Pancreas (tissue), 10 donors: ENCODE results near the gene ABTB2. TPM values are rescaled to one million over a fixed set of nuclear protein-coding genes. Genes with fewer than 3 reads are reported as not detected.

Experiments
- ATAC-seq, 4 donors: fragments of 200-7000 bp; cut with Tn5 transposase; one replicate each; pipeline versions ENCODE4 v1.8.0 to v1.9.1; 2020; ENCODE audit warnings: mild to moderate bottlenecking in 4 of 4, moderate library complexity in 4 of 4
- DNase-seq, 6 donors: peaks; one replicate each; pipeline ENCODE4 v3.0.0-alpha.2; 2020
- FAIRE-seq: peaks from 2 replicates; lab custom pipeline; 2012; peaks lifted over from hg19 to GRCh38; lab: Jason Lieb, UNC
- H3K27ac ChIP-seq, 4 donors: fragments of 200-600 bp; sonication (generic); 1 replicate in 3 of 4; 2 replicates in 1 of 4; pipeline versions ENCODE4 v1.5.0 to v1.8.0; 2020
- H3K27me3 ChIP-seq, 4 donors: fragments of 200-600 bp; one replicate each; pipeline ENCODE4 v1.8.0; 2021
- H3K36me3 ChIP-seq, 3 donors: fragments of 200-600 bp; sonication (generic) in 1 of 3; one replicate each; pipeline versions ENCODE4 v1.5.0 to v1.8.0; 2020 to 2021
- H3K4me1 ChIP-seq, 3 donors: fragments of 200-600 bp; one replicate each; pipeline ENCODE4 v1.8.0; 2021
- H3K4me3 ChIP-seq, 4 donors: fragments of 200-600 bp; sonication (generic) in 2 of 4; one replicate each; pipeline versions ENCODE4 v1.5.0 to v1.8.0; 2020 to 2021
- H3K9me3 ChIP-seq, 4 donors: fragments of 200-600 bp; one replicate each; pipeline ENCODE4 v1.8.0; 2021
- CTCF ChIP-seq, 4 donors: fragments of 200-600 bp; sonication (generic) in 3 of 4; IDR thresholded peaks; one replicate each; pipeline versions ENCODE4 v1.5.0 to v1.8.0; 2021; ENCODE audit warnings: antibody characterized with exemption in 4 of 4
- WGBS, 2 donors: extraction: QIAGEN DNeasy Blood & Tissue Kit; methylation state at CpG; one replicate each; pipeline ENCODE4 v1.1.7; 2013; 5-methylcytosine and 5-hydroxymethylcytosine counted together
- intact Hi-C, 3 donors: fragments of 100-400 bp; cut with DNase I; formaldehyde crosslinking; loops; one replicate each; pipeline versions ENCODE4 v1.11.1 to v1.14.2; 2022
- polyA plus RNA-seq, 2 donors: library from polyadenylated mRNA; stranded (reverse); fragments of 200-250 nt; gene quantifications; one replicate each; pipeline ENCODE4 v1.2.3, GENCODE V29; 2013
- total RNA-seq, 6 donors: library from RNA; stranded (reverse); fragmentation: NEBNext Ultra II Directional in 4 of 6; extraction: Animal tissue kit (Norgen Biotek cat#: 25700) in 4 of 6; gene quantifications; one replicate each; pipeline versions ENCODE4 v1.2.1 to v1.2.4, GENCODE V29; 2021 to 2023
- donor health status: healthy with polysubstance abuse.
- donor health status: DM: no; HTN: no; CAD: no; lungs with moderate emphysema.
- donor health status: DM: no; HTN: no; CAD: no.
- donor health status: control.
- donor health status: control.
- donor health status: Bipolar disorder and iron deficiency.
- donor health status: DM: yes; HTN: yes; CAD: no.
- donor health status: DM: no; HTN: no; CAD: no.
- donor health status: DM: no; HTN: no; CAD: no.
- donor health status: DM: yes; HTN: yes; CAD: no.

The ABTB2 gene
- total and polyA plus RNA-seq, 8 donors = 0.63 to 4.4 (median 1.9) TPM

- H3K36me3 ChIP-seq = no peaks in the 10 kb centered on the region
- no peaks in the 10 kb centered on the region for H3K4me1 ChIP-seq
- TF ChIP-seq CTCF (IDR thresholded peaks at IDR 0.05) = no peak
- DNase-seq = peak in 1 of 6 donors; percentile 30
- H3K9me3 ChIP-seq = no peaks in the 10 kb centered on the region
- FAIRE-seq = no peak
- no peak for ATAC-seq
- 90 to 93% methylated on average over 18 of the region's 18 CpGs for WGBS, 2 donors
- intact Hi-C loops = loop anchor here in 1 of 3 donors (10.0 kb wide), 1 partner anchor 156 kb away; no protein-coding TSS in a partner anchor
- no peak overlapping the region for H3K4me3 ChIP-seq
- H3K27me3 ChIP-seq = no peaks in the 10 kb centered on the region
- H3K27ac ChIP-seq = no peak overlapping the region
Observed at GRCh38 chr11:34160791-34161190, 197.0 kb downstream of the ABTB2 start.

- Histone ChIP-seq H3K27me3 (no peaks in the 10 kb centered on the region), H3K4me1 (no peaks in the 10 kb centered on the region), H3K36me3 (no peaks in the 10 kb centered on the region), H3K9me3 (no peaks in the 10 kb centered on the region), H3K27ac (no peak overlapping the region), H3K4me3 (no peak overlapping the region)
- FAIRE-seq = no peak
- no peak for TF ChIP-seq CTCF (IDR thresholded peaks at IDR 0.05)
- WGBS, 2 donors = 89 to 91% methylated on average over 20 to 22 of the region's 22 CpGs
- DNase-seq = no peak
- ATAC-seq = no peak
- intact Hi-C loops = loop anchor here in 1 of 3 donors (10.0 kb wide), 1 partner anchor 155 kb away; no protein-coding TSS in a partner anchor
Observed at GRCh38 chr11:34160049-34160721, 197.6 kb downstream of the ABTB2 start.

DNA sequence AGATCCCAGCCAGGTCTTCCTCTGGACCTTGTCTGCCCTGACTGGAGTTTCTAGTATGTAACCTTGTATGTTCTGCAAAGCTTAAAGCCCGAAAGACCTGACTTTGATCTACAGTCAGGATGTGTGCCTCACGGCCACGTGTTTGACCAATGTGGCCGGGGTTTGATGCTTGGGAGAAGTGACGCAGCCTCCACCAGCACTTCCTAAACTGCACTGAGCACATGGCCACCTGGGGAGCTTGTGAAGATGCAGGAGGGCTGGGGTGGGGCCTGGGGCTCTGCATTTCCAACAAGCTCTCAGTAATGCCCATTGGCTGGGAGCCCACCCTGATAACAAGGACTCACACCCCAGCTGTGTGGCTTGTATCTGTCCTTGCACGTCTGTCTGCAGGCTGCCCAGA lies 199.1 kb downstream of the ABTB2 start:
- no peaks in the 10 kb centered on the region for H3K27me3 ChIP-seq
- DNase-seq (no peak), FAIRE-seq (no peak), ATAC-seq (no peak)
- no peaks in the 10 kb centered on the region for H3K4me1 ChIP-seq
- no peak overlapping the region for H3K27ac ChIP-seq
- intact Hi-C loops = loop anchor here in 1 of 3 donors (10.0 kb wide), 1 partner anchor 336 kb away; no protein-coding TSS in a partner anchor
- no peaks in the 10 kb centered on the region for H3K36me3 ChIP-seq
- H3K9me3 ChIP-seq = no peaks in the 10 kb centered on the region
- no peak overlapping the region for H3K4me3 ChIP-seq
- 75 to 76% methylated on average over 6 of the region's 6 CpGs for WGBS, 2 donors
- TF ChIP-seq CTCF (IDR thresholded peaks at IDR 0.05) = no peak

DNA sequence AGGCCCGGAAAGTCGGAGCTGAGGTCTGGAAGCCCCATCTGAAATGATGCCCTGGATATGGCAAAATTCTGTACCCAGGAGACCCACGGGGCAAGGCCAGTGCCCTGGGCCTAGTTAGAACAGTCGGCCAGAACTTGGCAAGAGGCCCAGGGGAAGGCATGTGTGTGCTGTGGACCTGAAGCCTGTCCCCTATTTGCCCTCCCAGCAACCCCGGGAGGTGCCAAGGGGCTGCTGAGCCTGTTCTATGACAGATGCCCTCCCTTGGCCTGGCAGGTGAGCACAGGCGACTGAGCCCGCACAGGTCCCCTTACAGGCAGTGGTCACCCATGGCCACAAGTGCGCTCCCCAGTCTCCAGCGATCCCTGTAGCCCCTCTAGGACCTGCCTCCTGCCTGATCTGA lies 200.6 kb downstream of the ABTB2 start:
- no peak for FAIRE-seq
- Histone ChIP-seq H3K27ac (no peak overlapping the region), H3K4me3 (no peak overlapping the region), H3K27me3 (no peaks in the 10 kb centered on the region), H3K9me3 (no peaks in the 10 kb centered on the region), H3K36me3 (no peaks in the 10 kb centered on the region), H3K4me1 (no peaks in the 10 kb centered on the region)
- intact Hi-C loops = loop anchor here in 1 of 3 donors (10.0 kb wide), 1 partner anchor 338 kb away; no protein-coding TSS in a partner anchor
- TF ChIP-seq CTCF (IDR thresholded peaks at IDR 0.05) = no peak
- WGBS, 2 donors = 70 to 77% methylated on average over 9 of the region's 9 CpGs
- ATAC-seq = peak in 1 of 4 donors; percentile 14
- DNase-seq = peak in 1 of 6 donors; percentile 63

- no peak for FAIRE-seq
- no peak for TF ChIP-seq CTCF (IDR thresholded peaks at IDR 0.05)
- peak in 1 of 4 donors; percentile 4 for ATAC-seq
- H3K4me3 ChIP-seq = no peak overlapping the region
- WGBS, 2 donors = 82 to 88% methylated on average over 2 of the region's 2 CpGs
- no peaks in the 10 kb centered on the region for H3K27me3 ChIP-seq
- intact Hi-C loops = loop anchor here in 1 of 3 donors (10.0 kb wide), 1 partner anchor 339 kb away; no protein-coding TSS in a partner anchor
- H3K27ac ChIP-seq = no peak overlapping the region
- no peaks in the 10 kb centered on the region for H3K4me1 ChIP-seq
- no peak for DNase-seq
- H3K36me3 ChIP-seq = no peaks in the 10 kb centered on the region
- no peaks in the 10 kb centered on the region for H3K9me3 ChIP-seq
Observed at GRCh38 chr11:34155757-34156062, 202.1 kb downstream of the ABTB2 start.
